T-helper 2 cell treated with Interferon-gamma antibody and Interleukin-4, amounts not matched to agents 5 μg/mL and 100 μg/mL, for 36 hours (primary cell): ENCODE data around the gene SORCS1.
"Not testable (repeated sequence)": the region's sequence is repeated elsewhere in the genome, so short reads cannot be mapped to it uniquely, and the experiment has no call there.

Source experiments
- DNase-seq: peaks from one replicate; pipeline ENCODE4 v3.0.0; 2021; ENCODE audit warnings: low spot score
- H3K27ac Mint-ChIP-seq: one replicate; pipeline ENCODE4 v1.8.0; 2021; ENCODE audit warnings: mild to moderate bottlenecking, mixed read lengths
- H3K27me3 Mint-ChIP-seq: one replicate; pipeline ENCODE4 v1.8.0; 2021; ENCODE audit warnings: low read depth, mixed read lengths
- H3K36me3 Mint-ChIP-seq: one replicate; pipeline ENCODE4 v1.8.0; 2021; ENCODE audit warnings: low read depth, mixed read lengths
- H3K4me1 Mint-ChIP-seq: one replicate; pipeline ENCODE4 v1.8.0; 2021; ENCODE audit warnings: low read depth, mixed read lengths
- H3K4me3 Mint-ChIP-seq: one replicate; pipeline ENCODE4 v1.8.0; 2022; ENCODE audit warnings: mild to moderate bottlenecking, moderate library complexity, mixed read lengths
- H3K9me3 Mint-ChIP-seq: one replicate; pipeline ENCODE4 v1.8.0; 2021; ENCODE audit warnings: mixed read lengths

The SORCS1 gene

DNA sequence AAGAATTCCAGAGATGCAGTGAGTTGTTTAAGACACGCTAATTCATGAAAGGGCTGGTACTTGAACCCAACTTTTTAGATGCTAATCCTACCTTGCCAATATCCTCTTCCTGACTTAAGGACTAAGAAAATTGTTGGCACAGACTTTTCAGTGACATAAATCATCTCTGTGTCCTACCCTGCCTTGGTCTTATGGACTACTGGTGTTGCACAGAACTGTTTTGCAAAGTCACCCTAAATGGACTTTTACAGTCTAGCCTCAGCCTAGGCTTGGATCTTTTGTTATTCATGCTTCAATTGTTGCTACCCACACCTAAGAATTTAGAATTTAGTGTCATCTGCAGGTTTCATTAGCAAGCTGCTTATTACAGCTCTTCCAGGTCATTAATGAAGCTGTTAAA is 112.7 kb downstream of the SORCS1 start:
- DNase-seq, result no peak
- Mint-ChIP-seq H3K4me1 (no peaks in the 10 kb centered on the region), H3K4me3 (no peak overlapping the region), H3K27ac (no peak overlapping the region), H3K9me3 (peaks cover 9% of the 10 kb centered on the region), H3K27me3 (no peaks in the 10 kb centered on the region), H3K36me3 (no peaks in the 10 kb centered on the region)

DNA sequence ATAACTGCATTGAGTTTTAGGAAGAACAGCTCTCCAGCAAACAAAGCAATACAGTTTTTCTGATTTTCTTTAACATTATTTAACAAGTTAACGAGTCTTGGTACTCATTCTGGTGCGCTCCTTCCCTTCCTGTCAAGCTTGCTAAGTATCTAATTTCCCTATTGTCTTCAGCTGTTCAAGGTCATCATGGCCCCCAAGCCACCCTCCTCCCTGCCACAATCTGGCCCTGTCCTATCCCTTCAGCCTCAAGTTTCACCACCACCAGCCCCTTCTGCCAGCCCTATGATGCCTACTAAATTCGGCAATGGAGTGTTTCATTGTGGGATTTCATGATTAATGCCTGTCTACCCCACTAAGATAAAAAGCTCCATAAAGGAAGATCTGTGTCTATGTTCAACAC is 121.0 kb downstream of the SORCS1 start:
- H3K27ac Mint-ChIP-seq, result no peak overlapping the region
- H3K36me3 Mint-ChIP-seq, result no peaks in the 10 kb centered on the region
- H3K4me3 Mint-ChIP-seq, result no peak overlapping the region
- no peaks in the 10 kb centered on the region for H3K27me3 Mint-ChIP-seq
- no peak for DNase-seq
- H3K9me3 Mint-ChIP-seq, result peaks cover 10% of the 10 kb centered on the region
- H3K4me1 Mint-ChIP-seq, result no peaks in the 10 kb centered on the region

DNA sequence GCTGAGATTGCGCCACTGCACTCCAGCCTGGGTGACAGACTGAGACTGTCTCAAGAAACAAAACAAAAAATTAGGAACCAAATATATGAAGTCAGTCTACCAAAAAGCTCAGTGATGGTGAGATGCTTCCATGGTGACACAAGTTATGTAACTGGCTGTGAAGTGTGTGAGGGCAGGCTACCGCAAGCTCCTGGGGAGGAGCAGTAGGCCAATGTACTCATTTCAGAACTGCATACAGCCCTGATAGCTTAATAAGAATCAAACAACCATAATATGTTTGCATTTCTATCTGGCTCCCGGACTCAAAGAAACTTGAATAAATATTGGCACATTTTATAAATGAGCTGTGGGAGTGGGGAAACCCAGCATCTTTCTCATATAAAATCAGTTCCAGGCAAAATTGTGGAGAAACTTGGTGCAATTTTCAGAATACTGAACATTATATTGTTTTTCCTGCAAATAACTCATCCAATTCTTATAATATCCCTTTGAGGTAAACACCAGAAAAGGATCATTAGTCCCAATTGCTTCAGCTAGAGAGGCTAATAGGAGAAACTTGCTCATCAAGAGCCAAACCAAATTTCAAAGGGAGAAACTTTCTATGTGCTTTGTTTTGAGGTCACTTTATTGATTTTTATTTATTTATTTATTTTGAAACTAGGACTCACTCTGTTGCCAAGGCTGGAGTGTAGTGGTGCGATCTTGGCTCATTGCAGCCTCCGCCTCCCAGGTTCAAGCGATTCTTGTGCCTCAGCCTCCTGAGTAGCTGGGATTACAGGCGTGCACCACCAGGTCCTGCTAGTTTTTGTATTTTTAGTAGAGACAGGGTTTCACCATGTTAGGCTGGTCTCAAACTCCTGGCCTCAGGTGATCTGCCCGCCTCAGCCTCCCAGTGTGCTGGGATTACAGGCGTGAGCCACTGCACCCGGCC is 127.0 kb downstream of the SORCS1 start:
- no peak for DNase-seq
- Mint-ChIP-seq H3K4me1 (no peaks in the 10 kb centered on the region), H3K27me3 (no peaks in the 10 kb centered on the region), H3K4me3 (no peak overlapping the region), H3K27ac (no peak overlapping the region), H3K9me3 (no peaks in the 10 kb centered on the region), H3K36me3 (no peaks in the 10 kb centered on the region)

DNA sequence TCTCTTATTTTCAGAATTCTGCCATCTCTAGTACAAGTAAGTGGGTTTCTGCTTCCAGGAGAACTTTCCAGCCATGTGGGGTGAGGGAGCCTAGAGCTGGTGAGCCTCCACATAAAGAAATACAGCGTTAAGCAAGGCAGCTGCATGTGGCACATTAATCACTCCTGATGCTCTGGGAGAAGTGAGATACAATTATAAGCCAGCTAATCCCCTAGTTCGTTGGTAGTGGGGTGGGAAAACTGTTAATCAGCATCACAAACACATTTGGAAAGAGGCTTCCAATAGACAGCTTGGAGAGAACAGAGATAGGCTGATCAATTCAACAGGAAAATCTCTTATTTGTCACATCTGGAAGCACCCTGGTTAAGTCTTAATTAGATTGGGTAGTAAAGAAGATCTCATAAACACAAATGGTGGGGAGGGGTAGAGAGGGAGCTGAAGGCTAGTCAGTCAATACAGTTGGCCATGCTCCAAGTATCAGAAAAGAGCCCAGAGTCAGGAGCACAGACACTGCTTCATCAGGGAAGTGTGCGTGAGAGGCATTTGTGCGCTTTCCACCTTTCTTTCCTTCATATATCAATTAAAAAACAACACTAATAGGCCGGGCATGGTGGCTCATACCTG is 130.6 kb downstream of the SORCS1 start:
- Mint-ChIP-seq H3K27me3 (no peaks in the 10 kb centered on the region), H3K36me3 (no peaks in the 10 kb centered on the region), H3K4me3 (no peak overlapping the region), H3K9me3 (no peaks in the 10 kb centered on the region), H3K27ac (no peak overlapping the region), H3K4me1 (no peaks in the 10 kb centered on the region)
- no peak for DNase-seq

DNA sequence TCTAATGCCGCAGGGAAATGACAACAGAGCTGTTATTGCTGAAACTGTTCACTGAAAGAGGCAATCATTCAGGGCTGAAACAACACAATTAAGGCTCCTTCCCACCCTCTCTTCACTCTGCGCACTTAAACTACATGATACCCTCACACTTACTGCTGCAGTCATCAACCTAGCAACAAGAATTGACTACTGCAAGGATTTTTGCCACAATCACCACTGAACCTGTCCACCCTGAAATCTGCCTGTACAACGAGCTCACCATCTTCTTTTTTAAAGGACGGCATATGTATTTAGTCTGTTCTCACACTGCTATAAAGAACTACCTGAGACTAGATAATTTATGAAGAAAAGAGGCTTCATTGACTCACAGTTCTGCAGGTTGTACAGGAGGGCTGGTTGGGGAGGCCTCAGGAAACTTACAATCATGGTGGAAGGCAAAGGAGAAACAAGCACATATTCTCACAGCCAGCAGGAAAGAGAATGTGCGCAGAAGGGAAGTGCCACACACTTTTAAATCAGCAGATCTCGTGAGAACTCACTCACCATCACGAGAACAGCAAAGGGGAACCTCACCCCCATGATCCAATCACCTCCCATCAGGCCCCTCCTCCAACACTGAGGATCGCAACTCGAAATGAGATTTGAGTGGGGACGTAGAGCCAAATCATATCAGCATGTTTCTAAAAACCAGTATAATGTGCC is 131.7 kb downstream of the SORCS1 start:
- Mint-ChIP-seq H3K27ac (no peak overlapping the region), H3K4me3 (no peak overlapping the region)

GRCh38 chr10:107031931-107032699 is 132.4 kb downstream of the SORCS1 start:
- H3K9me3 Mint-ChIP-seq, result peaks cover 4% of the 10 kb centered on the region
- DNase-seq, result no peak

More for the DNA sequence above, 131.7 kb downstream of the SORCS1 start:
- H3K9me3 Mint-ChIP-seq, result no peaks in the 10 kb centered on the region
- DNase-seq, result no peak
- H3K4me1 Mint-ChIP-seq, result no peaks in the 10 kb centered on the region
- no peaks in the 10 kb centered on the region for H3K27me3 Mint-ChIP-seq
- H3K36me3 Mint-ChIP-seq, result no peaks in the 10 kb centered on the region

DNA sequence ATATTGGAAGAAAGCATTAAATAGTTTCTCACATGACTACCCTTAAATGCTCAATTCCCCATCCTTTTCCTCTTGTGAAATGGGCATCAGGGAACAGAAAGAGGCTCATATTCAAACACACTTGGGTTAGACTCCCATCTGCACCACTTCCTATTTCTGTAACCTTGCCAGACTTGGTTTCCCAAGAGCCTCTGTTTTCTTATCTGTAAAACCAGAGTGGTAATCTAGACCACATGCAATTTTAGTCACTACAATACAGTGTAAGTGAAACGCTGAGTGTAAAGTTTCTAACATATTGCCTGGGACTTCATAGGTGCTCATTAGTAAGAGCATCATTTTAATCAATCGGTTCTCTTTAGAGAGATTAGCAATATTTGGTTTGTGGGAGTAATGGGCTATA is 136.3 kb downstream of the SORCS1 start:
- DNase-seq, result no peak
- H3K4me3 Mint-ChIP-seq, result no peak overlapping the region
- H3K9me3 Mint-ChIP-seq, result peaks cover 10% of the 10 kb centered on the region
- H3K36me3 Mint-ChIP-seq, result no peaks in the 10 kb centered on the region
- H3K4me1 Mint-ChIP-seq, result no peaks in the 10 kb centered on the region
- H3K27ac Mint-ChIP-seq, result no peak overlapping the region
- H3K27me3 Mint-ChIP-seq, result no peaks in the 10 kb centered on the region

More at GRCh38 chr10:107031931-107032699, 132.4 kb downstream of the SORCS1 start:
- no peaks in the 10 kb centered on the region for H3K4me1 Mint-ChIP-seq
- no peaks in the 10 kb centered on the region for H3K27me3 Mint-ChIP-seq
- H3K27ac Mint-ChIP-seq, result no peak overlapping the region
- H3K36me3 Mint-ChIP-seq, result no peaks in the 10 kb centered on the region
- H3K4me3 Mint-ChIP-seq, result no peak overlapping the region

GRCh38 chr10:107025676-107026075 is 138.8 kb downstream of the SORCS1 start:
- Mint-ChIP-seq H3K4me3 (no peak overlapping the region), H3K9me3 (peaks cover 10% of the 10 kb centered on the region), H3K27me3 (no peaks in the 10 kb centered on the region), H3K27ac (no peak overlapping the region), H3K4me1 (no peaks in the 10 kb centered on the region), H3K36me3 (no peaks in the 10 kb centered on the region)
- DNase-seq, result no peak

DNA sequence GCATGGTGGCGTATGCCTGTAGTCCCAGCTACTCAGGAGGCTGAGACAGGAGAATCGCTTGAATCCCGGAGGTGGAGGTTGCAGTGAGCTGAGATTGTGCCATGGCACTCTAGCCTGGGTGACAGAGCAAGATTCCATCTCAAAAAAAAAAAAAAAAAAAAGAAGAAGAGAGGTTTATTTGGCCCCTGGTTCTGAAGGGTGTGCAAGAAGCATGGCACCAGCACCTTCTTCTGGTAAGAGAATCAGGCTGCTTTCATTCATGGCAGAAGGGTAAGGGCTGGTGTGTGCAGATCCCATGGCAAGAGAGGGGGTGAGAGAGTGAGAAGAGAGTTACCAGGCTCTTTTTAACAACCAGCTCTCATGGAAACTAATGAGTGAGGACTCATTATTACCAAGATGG is 140.5 kb downstream of the SORCS1 start:
- H3K27me3 Mint-ChIP-seq, H3K4me1 Mint-ChIP-seq, H3K4me3 Mint-ChIP-seq, H3K36me3 Mint-ChIP-seq, DNase-seq, H3K27ac Mint-ChIP-seq: not testable (repeated sequence)
- peaks cover 10% of the 10 kb centered on the region for H3K9me3 Mint-ChIP-seq

DNA sequence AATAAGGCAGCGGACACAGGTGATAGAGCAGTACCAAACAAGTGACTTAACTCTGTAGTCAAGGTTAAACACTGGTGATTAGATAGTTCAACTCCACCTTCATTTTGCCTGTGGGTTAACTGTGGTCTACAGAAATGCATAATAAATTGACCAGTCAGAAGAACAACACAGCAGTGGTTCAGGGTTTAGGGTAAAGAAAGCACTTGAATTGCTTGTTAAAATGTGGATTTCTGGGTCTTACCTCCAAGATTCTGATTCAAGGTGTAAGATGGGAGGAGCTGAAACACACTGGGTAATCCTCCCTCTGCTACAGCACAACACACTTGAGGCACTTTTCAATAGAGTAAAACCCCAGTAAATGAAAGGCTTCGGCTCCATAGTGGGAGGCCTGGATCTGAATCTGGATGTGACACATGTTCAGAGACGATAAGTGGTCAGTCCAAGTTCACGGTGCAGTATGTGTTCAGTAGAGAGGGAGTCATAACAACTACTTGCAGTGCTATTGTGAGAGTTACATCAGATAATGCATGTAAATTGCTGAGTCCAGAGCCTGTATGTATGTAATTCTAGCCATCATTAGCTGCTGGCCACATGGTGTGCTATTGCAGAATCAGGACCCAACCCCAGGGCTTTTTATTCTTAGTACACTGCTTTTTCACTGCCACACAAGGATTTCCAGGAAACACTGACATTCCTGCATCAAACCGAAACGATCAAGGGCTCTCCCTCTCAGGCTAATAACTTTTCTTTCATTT is 141.7 kb downstream of the SORCS1 start:
- no peaks in the 10 kb centered on the region for H3K27me3 Mint-ChIP-seq
- no peak for DNase-seq
- no peaks in the 10 kb centered on the region for H3K36me3 Mint-ChIP-seq
- no peaks in the 10 kb centered on the region for H3K4me1 Mint-ChIP-seq
- H3K4me3 Mint-ChIP-seq, result no peak overlapping the region
- H3K9me3 Mint-ChIP-seq, result peaks cover 10% of the 10 kb centered on the region
- H3K27ac Mint-ChIP-seq, result no peak overlapping the region

DNA sequence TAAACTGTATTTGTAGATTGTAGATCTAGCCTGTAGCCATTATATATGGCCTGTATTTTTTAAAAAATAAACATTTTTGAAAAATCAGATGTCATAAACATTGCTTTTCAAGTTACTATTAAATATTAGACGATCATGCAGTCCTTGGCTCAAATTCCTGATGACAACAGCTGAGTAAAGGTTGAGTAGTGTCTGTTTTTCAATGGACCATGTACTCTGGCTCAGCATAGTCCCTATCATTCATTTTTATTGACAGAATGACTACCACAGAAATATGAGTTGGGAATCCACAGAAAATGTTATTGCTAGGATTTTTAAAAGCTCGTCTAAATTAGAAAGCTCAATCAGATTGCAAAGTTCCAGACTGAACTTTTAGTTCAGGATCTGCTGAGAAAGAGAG is 145.4 kb downstream of the SORCS1 start:
- Mint-ChIP-seq H3K4me1 (no peaks in the 10 kb centered on the region), H3K27ac (no peak overlapping the region), H3K4me3 (no peak overlapping the region), H3K9me3 (no peaks in the 10 kb centered on the region), H3K36me3 (no peaks in the 10 kb centered on the region), H3K27me3 (no peaks in the 10 kb centered on the region)
- DNase-seq, result no peak

DNA sequence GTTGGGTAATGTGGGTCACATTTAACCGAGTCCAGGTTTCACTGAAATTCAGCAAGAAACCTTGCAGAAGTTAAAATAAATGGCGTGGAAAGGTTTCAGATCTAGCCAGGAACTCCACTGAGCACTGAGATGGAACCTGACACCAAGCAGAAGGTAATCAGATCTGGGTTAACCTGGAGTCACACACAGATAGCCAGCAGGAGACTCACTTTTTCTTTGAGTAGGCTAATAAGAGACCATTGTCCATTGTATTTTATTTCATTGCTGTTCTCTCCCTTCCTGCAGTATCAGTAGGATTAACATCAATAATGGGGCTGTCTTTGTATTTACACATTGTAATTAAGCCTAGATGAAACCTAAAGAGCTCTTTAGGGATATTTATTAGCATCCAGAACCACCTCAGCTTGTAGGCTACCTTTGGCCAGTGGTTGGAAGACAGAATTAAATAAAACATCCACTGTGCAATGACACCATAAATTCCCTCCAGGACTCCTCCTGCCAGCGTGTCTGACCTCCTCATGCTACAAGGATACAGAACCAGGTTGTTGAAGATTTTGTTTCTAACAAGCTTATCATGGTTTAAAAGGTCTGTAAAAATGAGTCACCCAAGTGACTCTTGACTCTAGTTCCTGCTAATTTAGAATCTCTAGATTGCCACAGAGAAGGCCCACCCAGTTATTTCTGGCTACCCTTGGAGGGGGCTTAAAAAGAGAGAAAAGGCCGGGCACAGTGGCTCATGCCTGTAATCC is 151.1 kb downstream of the SORCS1 start:
- Mint-ChIP-seq H3K4me1 (no peaks in the 10 kb centered on the region), H3K4me3 (no peak overlapping the region), H3K9me3 (no peaks in the 10 kb centered on the region), H3K27ac (no peak overlapping the region), H3K27me3 (no peaks in the 10 kb centered on the region), H3K36me3 (no peaks in the 10 kb centered on the region)
- no peak for DNase-seq
